A673 (cell line): ENCODE results near the gene CEP97.

ENCODE experiments used
- CTCF ChIP-seq: fragments of 300-800, 200-600 bp; sonication (generic); conservative IDR thresholded peaks from 2 replicates; pipeline ENCODE4 v1.5.1; 2017; ENCODE audit warnings: low read depth, mild to moderate bottlenecking, antibody characterized with exemption, low read length, moderate library complexity, mixed read lengths
- EZH2 ChIP-seq: fragments of 200-600 bp; sonication (generic); IDR thresholded peaks from 2 replicates; pipeline ENCODE4 v1.6.1; 2017; ENCODE audit warnings: borderline replicate concordance, low read depth, mild to moderate bottlenecking, mixed read lengths, antibody characterized with exemption, low read length; ENCODE audit not compliant: poor library complexity, severe bottlenecking

- TF ChIP-seq CTCF (no peak), EZH2 (no peak)
These were observed 54.1 kb downstream of the CEP97 start for GRCh38 chr3:101778385-101779046.
